ENCODE results near the gene INSIG2. TPM values are rescaled to one million over a fixed set of nuclear protein-coding genes. Genes with fewer than 3 reads are reported as not detected.
"Not testable (repeated sequence)": the region's sequence is repeated elsewhere in the genome, so short reads cannot be mapped to it uniquely, and the experiment has no call there.

The INSIG2 gene
- total RNA-seq, 1 donor from 2014 or later: 25.6 TPM

GRCh38 chr2:118086024-118086633 lies 2.1 kb upstream of the INSIG2 start:
- H3K4me3 ChIP-seq: no peak overlapping the region
- ATAC-seq (no peak), DNase-seq (no peak)
- H3K27ac ChIP-seq: no peak overlapping the region
- TF ChIP-seq, protein P1, sequence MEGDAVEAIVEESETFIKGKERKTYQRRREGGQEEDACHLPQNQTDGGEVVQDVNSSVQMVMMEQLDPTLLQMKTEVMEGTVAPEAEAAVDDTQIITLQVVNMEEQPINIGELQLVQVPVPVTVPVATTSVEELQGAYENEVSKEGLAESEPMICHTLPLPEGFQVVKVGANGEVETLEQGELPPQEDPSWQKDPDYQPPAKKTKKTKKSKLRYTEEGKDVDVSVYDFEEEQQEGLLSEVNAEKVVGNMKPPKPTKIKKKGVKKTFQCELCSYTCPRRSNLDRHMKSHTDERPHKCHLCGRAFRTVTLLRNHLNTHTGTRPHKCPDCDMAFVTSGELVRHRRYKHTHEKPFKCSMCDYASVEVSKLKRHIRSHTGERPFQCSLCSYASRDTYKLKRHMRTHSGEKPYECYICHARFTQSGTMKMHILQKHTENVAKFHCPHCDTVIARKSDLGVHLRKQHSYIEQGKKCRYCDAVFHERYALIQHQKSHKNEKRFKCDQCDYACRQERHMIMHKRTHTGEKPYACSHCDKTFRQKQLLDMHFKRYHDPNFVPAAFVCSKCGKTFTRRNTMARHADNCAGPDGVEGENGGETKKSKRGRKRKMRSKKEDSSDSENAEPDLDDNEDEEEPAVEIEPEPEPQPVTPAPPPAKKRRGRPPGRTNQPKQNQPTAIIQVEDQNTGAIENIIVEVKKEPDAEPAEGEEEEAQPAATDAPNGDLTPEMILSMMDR (IDR thresholded peaks at IDR 0.05): no peak
- H3K9me3 ChIP-seq: no peaks in the 10 kb centered on the region
- H3K4me1 ChIP-seq: peaks cover 16% of the 10 kb centered on the region
- H3K27me3 ChIP-seq (ENCODE audit: low read depth): no peaks in the 10 kb centered on the region
- no peaks in the 10 kb centered on the region for H3K36me3 ChIP-seq
- intact Hi-C loops (cut with DNase I): no loop called here

GRCh38 chr2:118089139-118089800 lies 999 bp downstream of the INSIG2 start:
- intact Hi-C loops (cut with DNase I): no loop called here

DNA sequence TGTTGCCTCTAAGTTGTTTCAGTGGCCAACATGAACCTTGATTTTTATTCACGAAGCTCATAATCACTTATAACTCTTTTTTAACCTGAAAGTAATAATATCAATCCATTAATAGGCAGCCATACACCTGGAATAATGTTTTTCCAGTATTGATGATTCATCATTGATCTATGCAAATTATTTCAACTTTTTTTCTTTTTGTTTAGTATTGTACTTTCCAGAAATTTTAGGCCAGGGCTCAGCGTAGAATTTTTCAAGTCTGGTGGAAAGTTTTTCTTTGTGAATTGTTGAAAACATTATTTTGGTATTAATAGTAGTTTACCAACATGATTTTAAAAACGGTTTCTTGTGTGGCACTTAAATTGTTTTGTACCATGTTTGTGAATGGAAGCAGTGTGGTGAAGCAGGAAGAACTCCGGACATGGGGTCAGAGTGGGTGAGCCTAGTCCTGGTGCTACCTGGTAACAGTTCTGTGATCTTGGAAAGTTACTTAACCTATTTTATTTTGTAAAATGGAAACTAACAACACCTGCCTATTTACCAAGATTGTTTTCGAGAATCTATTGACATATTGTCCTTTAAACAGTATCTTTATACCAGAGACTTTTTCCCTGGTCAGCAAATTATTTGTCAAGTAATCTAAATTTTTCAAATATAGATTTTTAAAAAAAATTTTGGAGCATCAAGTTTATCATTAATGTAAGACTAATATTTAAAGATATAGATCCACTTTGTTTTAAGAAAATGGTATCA lies 2.3 kb downstream of the INSIG2 start:
- H3K4me3 ChIP-seq: no peak overlapping the region
- no peaks in the 10 kb centered on the region for H3K27me3 ChIP-seq (ENCODE audit: low read depth)
- H3K27ac ChIP-seq: peak overlapping the region; percentile 85
- H3K4me1 ChIP-seq: peaks cover 28% of the 10 kb centered on the region
- no peaks in the 10 kb centered on the region for H3K9me3 ChIP-seq
- TF ChIP-seq, protein P1 (IDR thresholded peaks at IDR 0.05): no peak
- DNase-seq (no peak), ATAC-seq (no peak)
- no peaks in the 10 kb centered on the region for H3K36me3 ChIP-seq
- intact Hi-C loops (cut with DNase I): no loop called here

More at GRCh38 chr2:118089139-118089800, 999 bp downstream of the INSIG2 start:
- Histone ChIP-seq H3K4me3 (peak overlapping the region; percentile 88), H3K9me3 (no peaks in the 10 kb centered on the region), H3K36me3 (no peaks in the 10 kb centered on the region), H3K4me1 (peaks cover 28% of the 10 kb centered on the region), H3K27me3 (ENCODE audit: low read depth) (no peaks in the 10 kb centered on the region), H3K27ac (peak overlapping the region; percentile 85)
- TF ChIP-seq, protein P1 (IDR thresholded peaks at IDR 0.05): peak; percentile 29
- DNase-seq (no peak), ATAC-seq (peak; percentile 73 to 74)

GRCh38 chr2:118091140-118091478 lies 2.8 kb downstream of the INSIG2 start:
- DNase-seq: no peak
- Histone ChIP-seq H3K9me3 (no peaks in the 10 kb centered on the region), H3K4me1 (peaks cover 28% of the 10 kb centered on the region), H3K36me3 (no peaks in the 10 kb centered on the region), H3K4me3 (no peak overlapping the region), H3K27ac (no peak overlapping the region), H3K27me3 (ENCODE audit: low read depth) (no peaks in the 10 kb centered on the region)
- no peak for ATAC-seq
- intact Hi-C loops (cut with DNase I): no loop called here
- TF ChIP-seq, protein P1 (IDR thresholded peaks at IDR 0.05): no peak

- no peaks in the 10 kb centered on the region for H3K27me3 ChIP-seq (ENCODE audit: low read depth)
- TF ChIP-seq, protein P1 (IDR thresholded peaks at IDR 0.05): no peak
- ATAC-seq: no peak
- intact Hi-C loops (cut with DNase I): no loop called here
- DNase-seq: no peak
- H3K4me3 ChIP-seq: no peak overlapping the region
- H3K9me3 ChIP-seq: no peaks in the 10 kb centered on the region
- peaks cover 28% of the 10 kb centered on the region for H3K4me1 ChIP-seq
- H3K27ac ChIP-seq: no peak overlapping the region
- H3K36me3 ChIP-seq: peaks cover 4% of the 10 kb centered on the region
Measured at GRCh38 chr2:118091631-118092030, 3.4 kb downstream of the INSIG2 start.

DNA sequence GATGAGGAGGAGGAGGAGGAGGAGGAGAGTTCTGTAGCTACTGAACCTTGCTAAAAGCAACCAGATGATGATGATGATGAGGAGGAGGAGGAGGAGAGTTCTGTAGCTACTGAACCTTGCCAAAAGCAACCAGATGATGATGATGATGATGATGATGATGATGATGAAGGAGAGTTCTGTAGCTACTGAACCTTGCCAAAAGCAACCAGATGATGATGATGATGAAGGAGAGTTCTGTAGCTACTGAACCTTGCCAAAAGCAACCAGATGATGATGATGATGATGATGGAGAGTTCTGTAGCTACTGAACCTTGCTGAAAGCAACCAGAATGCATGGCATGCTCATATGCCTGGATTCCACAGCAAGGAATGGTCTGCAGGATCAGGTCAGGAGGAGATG lies 5.8 kb downstream of the INSIG2 start:
- intact Hi-C loops (cut with DNase I); H3K27me3 ChIP-seq (ENCODE audit: low read depth); H3K36me3 ChIP-seq; H3K27ac ChIP-seq; H3K4me3 ChIP-seq; H3K9me3 ChIP-seq; DNase-seq; ATAC-seq: not testable (repeated sequence)
- H3K4me1 ChIP-seq: peaks cover 40% of the 10 kb centered on the region

Measured in lower lobe of right lung (tissue), 2 donors.